Parathyroid adenoma (tissue), 2 donors: Measurements from ENCODE around the gene HAUS3.

Experiments
- H2AFZ ChIP-seq: fragments of 300-600 bp; sonication (generic); one replicate; pipeline ENCODE4 v1.7.0; 2017; ENCODE audit warnings: antibody characterized with exemption, mild to moderate bottlenecking
- H3K27ac ChIP-seq: fragments of 300-600 bp; sonication (generic); one replicate; pipeline ENCODE4 v1.7.0; 2017
- H3K27me3 ChIP-seq: fragments of 300-600 bp; sonication (generic); one replicate; pipeline ENCODE4 v1.7.0; 2017; ENCODE audit warnings: low read length; ENCODE audit not compliant: control insufficient read depth, insufficient read depth
- H3K36me3 ChIP-seq: fragments of 300-600 bp; sonication (generic); one replicate; pipeline ENCODE4 v1.7.0; 2017; ENCODE audit warnings: low read length; ENCODE audit not compliant: control insufficient read depth, insufficient read depth
- H3K4me1 ChIP-seq: fragments of 300-600 bp; sonication (generic); one replicate; pipeline ENCODE4 v1.7.0; 2017; ENCODE audit warnings: control low read depth
- H3K4me2 ChIP-seq: fragments of 300-600 bp; sonication (generic); one replicate; pipeline ENCODE4 v1.7.0; 2017; ENCODE audit warnings: low read length
- H3K4me3 ChIP-seq: fragments of 300-600 bp; sonication (generic); one replicate; pipeline ENCODE4 v1.7.0; 2017; ENCODE audit warnings: low read depth, low read length
- H3K79me2 ChIP-seq: fragments of 300-600 bp; sonication (generic); one replicate; pipeline ENCODE4 v1.7.0; 2017; ENCODE audit warnings: control low read depth
- H3K9ac ChIP-seq: fragments of 300-600 bp; sonication (generic); one replicate; pipeline ENCODE4 v1.7.0; 2017; ENCODE audit warnings: mild to moderate bottlenecking
- H3K9me3 ChIP-seq: fragments of 300-600 bp; sonication (generic); one replicate; pipeline ENCODE4 v1.7.0; 2017; ENCODE audit warnings: low read length; ENCODE audit not compliant: control insufficient read depth
- CTCF ChIP-seq: fragments of 300-600 bp; sonication (generic); IDR thresholded peaks from one replicate; pipeline ENCODE4 v1.7.0; 2017; ENCODE audit warnings: antibody characterized with exemption, mild to moderate bottlenecking
- donor health status: primary hyperparathyroidism.

HAUS3 gene

GRCh38 chr4:2285613-2286381 is 43.9 kb upstream of the HAUS3 start:
- H3K27ac ChIP-seq = no peak overlapping the region
- no peaks in the 10 kb centered on the region for H3K79me2 ChIP-seq
- H3K36me3 ChIP-seq = no peaks in the 10 kb centered on the region
- H3K27me3 ChIP-seq = no peaks in the 10 kb centered on the region
- no peak overlapping the region for H3K4me3 ChIP-seq
- no peak overlapping the region for H3K9ac ChIP-seq
- H3K9me3 ChIP-seq = no peaks in the 10 kb centered on the region
- H2AFZ ChIP-seq = no peak overlapping the region
- H3K4me2 ChIP-seq = no peak overlapping the region
- no peak for TF ChIP-seq CTCF
- H3K4me1 ChIP-seq = no peaks in the 10 kb centered on the region

- H3K36me3 ChIP-seq = no peaks in the 10 kb centered on the region
- no peak overlapping the region for H3K9ac ChIP-seq
- H3K27me3 ChIP-seq = no peaks in the 10 kb centered on the region
- H3K9me3 ChIP-seq = no peaks in the 10 kb centered on the region
- H3K79me2 ChIP-seq = no peaks in the 10 kb centered on the region
- H2AFZ ChIP-seq = no peak overlapping the region
- H3K27ac ChIP-seq = no peak overlapping the region
- TF ChIP-seq CTCF = no peak
- H3K4me1 ChIP-seq = no peaks in the 10 kb centered on the region
- H3K4me2 ChIP-seq = no peak overlapping the region
- H3K4me3 ChIP-seq = no peak overlapping the region
Measured at GRCh38 chr4:2284934-2285612, 43.2 kb upstream of the HAUS3 start.

- Histone ChIP-seq H3K36me3 (no peaks in the 10 kb centered on the region), H3K27ac (no peak overlapping the region), H3K4me3 (no peak overlapping the region), H3K4me1 (no peaks in the 10 kb centered on the region), H3K4me2 (no peak overlapping the region), H3K9me3 (no peaks in the 10 kb centered on the region), H2AFZ (no peak overlapping the region), H3K79me2 (no peaks in the 10 kb centered on the region), H3K27me3 (no peaks in the 10 kb centered on the region), H3K9ac (no peak overlapping the region)
- TF ChIP-seq CTCF = no peak
Measured at GRCh38 chr4:2284161-2284933, 42.4 kb upstream of the HAUS3 start.

- Histone ChIP-seq H3K4me2 (no peak overlapping the region), H3K79me2 (no peaks in the 10 kb centered on the region), H3K27ac (no peak overlapping the region), H3K36me3 (no peaks in the 10 kb centered on the region), H3K9me3 (no peaks in the 10 kb centered on the region), H3K4me3 (no peak overlapping the region), H2AFZ (no peak overlapping the region), H3K9ac (no peak overlapping the region), H3K27me3 (no peaks in the 10 kb centered on the region), H3K4me1 (no peaks in the 10 kb centered on the region)
- no peak for TF ChIP-seq CTCF
Measured at GRCh38 chr4:2283199-2283711, 41.3 kb upstream of the HAUS3 start.
